ENCODE results near the gene TMEM179B.

DNA sequence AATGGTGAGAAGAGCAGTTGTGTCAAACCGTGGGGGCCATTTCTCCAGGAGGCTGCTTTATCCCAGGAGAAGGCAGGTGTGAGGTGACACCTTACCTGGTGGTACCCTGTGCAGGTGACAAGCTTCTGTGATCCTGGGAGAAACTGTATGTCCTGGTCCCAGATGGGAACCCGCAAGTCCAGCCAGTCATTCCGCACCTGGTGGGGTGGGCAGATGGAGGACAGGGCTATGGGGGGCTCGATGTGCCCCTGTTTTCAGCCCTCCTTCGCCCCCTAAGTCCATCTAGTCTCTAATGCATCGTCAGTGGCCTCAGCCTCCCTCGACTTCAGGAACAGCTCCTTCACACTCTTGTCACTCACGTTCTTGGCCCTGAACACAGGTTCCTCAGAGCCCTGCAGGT is 48.1 kb downstream of the TMEM179B start:
- TF ChIP-seq GATA1 (IDR thresholded peaks at IDR 0.05; ENCODE audit: low read depth, low read length) (no peak), POLR2A (IDR thresholded peaks at IDR 0.05; ENCODE audit: low read length) (no peak)
